GM11168 (cell line): ENCODE results near the gene TMEM63A.

ENCODE experiments used
- in situ Hi-C: fragments of 300-500 bp; cut with MboI; formaldehyde crosslinking; loops from one replicate; pipeline ENCODE4 v1.12.0; 2022; ENCODE audit warnings: low sequenced_read_pairs; ENCODE audit not compliant: unreplicated experiment

TMEM63A gene

GRCh38 chr1:225911191-225912130, 29.3 kb upstream of the TMEM63A start:
- in situ Hi-C loops: loop anchor here (25.0 kb wide), 1 partner anchor 424 kb away; no protein-coding TSS in a partner anchor

- in situ Hi-C loops: loop anchor here (25.0 kb wide), 1 partner anchor 422 kb away; no protein-coding TSS in a partner anchor
Observed at GRCh38 chr1:225909477-225909876, 27.3 kb upstream of the TMEM63A start.

- in situ Hi-C loops: loop anchor here (25.0 kb wide), 1 partner anchor 421 kb away; no protein-coding TSS in a partner anchor
Observed at GRCh38 chr1:225908773-225909172, 26.6 kb upstream of the TMEM63A start.

- in situ Hi-C loops: loop anchor here (25.0 kb wide), 1 partner anchor 421 kb away; no protein-coding TSS in a partner anchor
Observed at GRCh38 chr1:225908013-225908640, 25.9 kb upstream of the TMEM63A start.

GRCh38 chr1:225907341-225907740, 25.2 kb upstream of the TMEM63A start:
- in situ Hi-C loops: loop anchor here (25.0 kb wide), 1 partner anchor 420 kb away; no protein-coding TSS in a partner anchor

GRCh38 chr1:225906467-225906866, 24.3 kb upstream of the TMEM63A start:
- in situ Hi-C loops: loop anchor here (25.0 kb wide), 1 partner anchor 419 kb away; no protein-coding TSS in a partner anchor

GRCh38 chr1:225903623-225904022, 21.4 kb upstream of the TMEM63A start:
- in situ Hi-C loops: loop anchor here (25.0 kb wide), 1 partner anchor 416 kb away; no protein-coding TSS in a partner anchor

GRCh38 chr1:225899044-225899925, 17.1 kb upstream of the TMEM63A start:
- in situ Hi-C loops: no loop called here

- in situ Hi-C loops: no loop called here
Observed at GRCh38 chr1:225897595-225898514, 15.7 kb upstream of the TMEM63A start.

GRCh38 chr1:225896937-225897549, 14.9 kb upstream of the TMEM63A start:
- in situ Hi-C loops: no loop called here

GRCh38 chr1:225896494-225896893, 14.3 kb upstream of the TMEM63A start:
- in situ Hi-C loops: no loop called here

- in situ Hi-C loops: no loop called here
Observed at GRCh38 chr1:225892307-225892706, 10.1 kb upstream of the TMEM63A start.

GRCh38 chr1:225891229-225891972, 9.2 kb upstream of the TMEM63A start:
- in situ Hi-C loops: no loop called here

GRCh38 chr1:225890346-225891228, 8.4 kb upstream of the TMEM63A start:
- in situ Hi-C loops: no loop called here

- in situ Hi-C loops: no loop called here
Observed at GRCh38 chr1:225889743-225890142, 7.6 kb upstream of the TMEM63A start.

- in situ Hi-C loops: no loop called here
Observed at GRCh38 chr1:225888898-225889601, 6.9 kb upstream of the TMEM63A start, which contains the start of gene LEFTY1. Gene LEFTY1, minus strand, starts transcription at chr1:225889146. Its CDS starts 80 bp downstream, at chr1:225889066.
